Activated CD8-positive, alpha-beta memory T cell treated with anti-CD3 and anti-CD28 coated beads, Interleukin-2, amount 10 ng/mL, durations not matched to agents 7 days and 5 days (primary cell): Measurements from ENCODE around the gene COL18A1. TPM values are rescaled to one million over a fixed set of nuclear protein-coding genes. Genes with fewer than 3 reads are reported as not detected.

Experiments used
- ATAC-seq: fragments of 150-1000 bp; cut with Tn5 transposase; one replicate; pipeline ENCODE4 v1.10.0; 2021; ENCODE audit warnings: moderate library complexity
- CTCF ChIA-PET: fragments of 350-600 bp; sonication (Branson Sonifier 250); formaldehyde crosslinking; loops from one replicate; lab custom pipeline; 2021; ENCODE audit warnings: antibody characterized with exemption; lab: Charles Lee
- DNase-seq: peaks from one replicate; pipeline ENCODE4 v3.0.0-alpha.2; 2020
- H3K27ac Mint-ChIP-seq: one replicate; pipeline ENCODE4 v1.8.0; 2021; ENCODE audit warnings: mild to moderate bottlenecking, mixed read lengths
- H3K27me3 Mint-ChIP-seq: one replicate; pipeline ENCODE4 v1.8.0; 2021; ENCODE audit warnings: mixed read lengths
- H3K36me3 Mint-ChIP-seq: one replicate; pipeline ENCODE4 v1.8.0; 2021; ENCODE audit warnings: mild to moderate bottlenecking, mixed read lengths
- H3K4me1 Mint-ChIP-seq: one replicate; pipeline ENCODE4 v1.8.0; 2021; ENCODE audit warnings: mixed read lengths
- H3K4me3 Mint-ChIP-seq: one replicate; pipeline ENCODE4 v1.8.0; 2021; ENCODE audit warnings: mild to moderate bottlenecking, moderate library complexity, mixed read lengths
- H3K9me3 Mint-ChIP-seq: one replicate; pipeline ENCODE4 v1.8.0; 2022; ENCODE audit warnings: low read depth, mixed read lengths
- total RNA-seq, 2 experiments: library from RNA; stranded (reverse); gene quantifications; one replicate each; pipeline ENCODE4 v1.2.3, GENCODE V29; 2021

Gene COL18A1
- total RNA-seq, 2 experiments from 2014 or later: 5.2 to 7.3 TPM

- H3K27me3 Mint-ChIP-seq: peaks cover 4% of the 10 kb centered on the region
- ATAC-seq: no peak
- H3K9me3 Mint-ChIP-seq: no peaks in the 10 kb centered on the region
- H3K36me3 Mint-ChIP-seq: no peaks in the 10 kb centered on the region
- no peak overlapping the region for H3K27ac Mint-ChIP-seq
- no peak for DNase-seq
- CTCF ChIA-PET: no interaction called here
- no peak overlapping the region for H3K4me3 Mint-ChIP-seq
- H3K4me1 Mint-ChIP-seq: no peaks in the 10 kb centered on the region
These were observed 21.8 kb upstream of the COL18A1 start for GRCh38 chr21:45383111-45383614.

- H3K27ac Mint-ChIP-seq: no peak overlapping the region
- no peaks in the 10 kb centered on the region for H3K4me1 Mint-ChIP-seq
- no peak for DNase-seq
- no peaks in the 10 kb centered on the region for H3K9me3 Mint-ChIP-seq
- no peak overlapping the region for H3K4me3 Mint-ChIP-seq
- no peaks in the 10 kb centered on the region for H3K36me3 Mint-ChIP-seq
- CTCF ChIA-PET: no interaction called here
- ATAC-seq: no peak
- no peaks in the 10 kb centered on the region for H3K27me3 Mint-ChIP-seq
These were observed 21.3 kb upstream of the COL18A1 start for GRCh38 chr21:45383615-45384201.

GRCh38 chr21:45384656-45385548 is 20.1 kb upstream of the COL18A1 start:
- Mint-ChIP-seq H3K36me3 (no peaks in the 10 kb centered on the region), H3K9me3 (no peaks in the 10 kb centered on the region), H3K27me3 (no peaks in the 10 kb centered on the region), H3K4me3 (no peak overlapping the region), H3K27ac (no peak overlapping the region), H3K4me1 (no peaks in the 10 kb centered on the region)
- DNase-seq (no peak), ATAC-seq (no peak)
- CTCF ChIA-PET: no interaction called here

GRCh38 chr21:45385549-45386050 is 19.4 kb upstream of the COL18A1 start:
- ATAC-seq (no peak), DNase-seq (no peak)
- no peaks in the 10 kb centered on the region for H3K27me3 Mint-ChIP-seq
- no peaks in the 10 kb centered on the region for H3K4me1 Mint-ChIP-seq
- CTCF ChIA-PET: no interaction called here
- H3K4me3 Mint-ChIP-seq: no peak overlapping the region
- H3K9me3 Mint-ChIP-seq: no peaks in the 10 kb centered on the region
- no peaks in the 10 kb centered on the region for H3K36me3 Mint-ChIP-seq
- H3K27ac Mint-ChIP-seq: no peak overlapping the region

- CTCF ChIA-PET: no interaction called here
- DNase-seq: no peak
- no peak for ATAC-seq
These were observed 18.6 kb upstream of the COL18A1 start for GRCh38 chr21:45386336-45386727.

GRCh38 chr21:45386728-45387371 is 18.1 kb upstream of the COL18A1 start:
- H3K27ac Mint-ChIP-seq: no peak overlapping the region
- no peaks in the 10 kb centered on the region for H3K9me3 Mint-ChIP-seq
- H3K36me3 Mint-ChIP-seq: no peaks in the 10 kb centered on the region
- no peak for DNase-seq
- H3K4me1 Mint-ChIP-seq: no peaks in the 10 kb centered on the region
- CTCF ChIA-PET: no interaction called here
- no peaks in the 10 kb centered on the region for H3K27me3 Mint-ChIP-seq
- ATAC-seq: no peak
- no peak overlapping the region for H3K4me3 Mint-ChIP-seq

More at GRCh38 chr21:45386336-45386727, 18.6 kb upstream of the COL18A1 start:
- Mint-ChIP-seq H3K27me3 (no peaks in the 10 kb centered on the region), H3K9me3 (no peaks in the 10 kb centered on the region), H3K27ac (no peak overlapping the region), H3K36me3 (no peaks in the 10 kb centered on the region), H3K4me1 (no peaks in the 10 kb centered on the region), H3K4me3 (no peak overlapping the region)

- DNase-seq (no peak), ATAC-seq (no peak)
- CTCF ChIA-PET: no interaction called here
- Mint-ChIP-seq H3K27ac (no peak overlapping the region), H3K27me3 (no peaks in the 10 kb centered on the region), H3K4me3 (no peak overlapping the region), H3K9me3 (no peaks in the 10 kb centered on the region), H3K36me3 (no peaks in the 10 kb centered on the region), H3K4me1 (no peaks in the 10 kb centered on the region)
These were observed 17.5 kb upstream of the COL18A1 start for GRCh38 chr21:45387506-45387905.

GRCh38 chr21:45388011-45388521 is 16.9 kb upstream of the COL18A1 start:
- Mint-ChIP-seq H3K27ac (no peak overlapping the region), H3K36me3 (no peaks in the 10 kb centered on the region), H3K27me3 (no peaks in the 10 kb centered on the region), H3K4me1 (no peaks in the 10 kb centered on the region), H3K4me3 (no peak overlapping the region), H3K9me3 (no peaks in the 10 kb centered on the region)
- CTCF ChIA-PET: no interaction called here
- ATAC-seq (no peak), DNase-seq (no peak)

GRCh38 chr21:45388611-45389296 is 16.2 kb upstream of the COL18A1 start:
- Mint-ChIP-seq H3K4me1 (no peaks in the 10 kb centered on the region), H3K36me3 (no peaks in the 10 kb centered on the region), H3K27me3 (no peaks in the 10 kb centered on the region), H3K9me3 (no peaks in the 10 kb centered on the region), H3K27ac (no peak overlapping the region), H3K4me3 (no peak overlapping the region)
- ATAC-seq (no peak), DNase-seq (no peak)
- CTCF ChIA-PET: no interaction called here

- DNase-seq: no peak
- no peak for ATAC-seq
- H3K36me3 Mint-ChIP-seq: no peaks in the 10 kb centered on the region
- no peak overlapping the region for H3K4me3 Mint-ChIP-seq
- CTCF ChIA-PET: no interaction called here
- no peaks in the 10 kb centered on the region for H3K9me3 Mint-ChIP-seq
- no peaks in the 10 kb centered on the region for H3K4me1 Mint-ChIP-seq
- H3K27me3 Mint-ChIP-seq: peaks cover 2% of the 10 kb centered on the region
- no peak overlapping the region for H3K27ac Mint-ChIP-seq
These were observed 14.7 kb upstream of the COL18A1 start for GRCh38 chr21:45390121-45390751.

- Mint-ChIP-seq H3K4me3 (no peak overlapping the region), H3K27ac (no peak overlapping the region), H3K36me3 (no peaks in the 10 kb centered on the region), H3K4me1 (no peaks in the 10 kb centered on the region), H3K9me3 (no peaks in the 10 kb centered on the region), H3K27me3 (peaks cover 7% of the 10 kb centered on the region)
- DNase-seq (no peak), ATAC-seq (no peak)
- CTCF ChIA-PET: no interaction called here
These were observed 13.9 kb upstream of the COL18A1 start for GRCh38 chr21:45390831-45391742.
